OCI-LY1 (cell line): ENCODE data around the gene CD300LB.

Experiments used
- H2AFZ ChIP-seq: fragments of 200-600 bp; sonication (generic), shearing (Covaris generic); 2 replicates; pipeline ENCODE4 v1.6.0; 2014; ENCODE audit warnings: antibody characterized with exemption, mild to moderate bottlenecking, low read length
- H3F3A ChIP-seq: fragments of 200-600 bp; sonication (generic), shearing (Covaris generic); 2 replicates; pipeline ENCODE4 v1.6.0; 2014; ENCODE audit warnings: mild to moderate bottlenecking, antibody characterized with exemption, low read length, moderate library complexity; ENCODE audit not compliant: insufficient read depth
- H3K27ac ChIP-seq: fragments of 200-600 bp; sonication (generic); 2 replicates; pipeline ENCODE4 v1.5.1; 2014; ENCODE audit warnings: low read length, mixed run types, mild to moderate bottlenecking, low read depth; ENCODE audit not compliant: poor library complexity, severe bottlenecking
- H3K27me3 ChIP-seq: fragments of 200-600 bp; sonication (generic); 2 replicates; pipeline ENCODE4 v1.6.0; 2014; ENCODE audit warnings: antibody characterized with exemption, mild to moderate bottlenecking, low read length, moderate library complexity; ENCODE audit not compliant: insufficient read depth
- H3K36me3 ChIP-seq: fragments of 200-600 bp; sonication (generic); 2 replicates; pipeline ENCODE4 v1.6.1; 2014; ENCODE audit warnings: mild to moderate bottlenecking, antibody characterized with exemption, low read length, moderate library complexity, mixed read lengths; ENCODE audit not compliant: insufficient read depth
- H3K4me1 ChIP-seq: fragments of 200-600 bp; sonication (generic); 2 replicates; pipeline ENCODE4 v1.5.1; 2014; ENCODE audit warnings: mild to moderate bottlenecking, low read length, moderate library complexity; ENCODE audit not compliant: insufficient read depth, severe bottlenecking
- H3K4me2 ChIP-seq: fragments of 200-600 bp; sonication (generic), shearing (Covaris generic); 2 replicates; pipeline ENCODE4 v1.6.1; 2014; ENCODE audit warnings: low read length
- H3K4me3 ChIP-seq: fragments of 200-600 bp; sonication (generic); 2 replicates; pipeline ENCODE4 v1.5.1; 2014; ENCODE audit warnings: low read length, low read depth, mild to moderate bottlenecking, mixed read lengths; ENCODE audit not compliant: poor library complexity, severe bottlenecking
- H3K79me2 ChIP-seq: fragments of 200-600 bp; shearing (Covaris generic); 2 replicates; pipeline ENCODE4 v1.6.1; 2016; ENCODE audit warnings: mixed run types, low read length, mixed read lengths; ENCODE audit not compliant: insufficient read depth
- H3K9ac ChIP-seq: fragments of 200-600 bp; sonication (generic), shearing (Covaris generic); 2 replicates; pipeline ENCODE4 v1.6.1; 2014; ENCODE audit warnings: mild to moderate bottlenecking, low read length, mixed read lengths
- H3K9me2 ChIP-seq: fragments of 200-600 bp; sonication (generic), shearing (Covaris generic); 2 replicates; pipeline ENCODE4 v1.6.1; 2014; ENCODE audit warnings: low read depth, mild to moderate bottlenecking, low read length, mixed read lengths
- H3K9me3 ChIP-seq: fragments of 200-600 bp; shearing (Covaris generic); 2 replicates; pipeline ENCODE4 v1.6.1; 2014; ENCODE audit warnings: low read length, mixed read lengths
- H4K20me1 ChIP-seq: fragments of 200-600 bp; sonication (generic), shearing (Covaris generic); 2 replicates; pipeline ENCODE4 v1.6.0; 2016; ENCODE audit warnings: mild to moderate bottlenecking, low read length; ENCODE audit not compliant: insufficient read depth
- CTCF ChIP-seq: fragments of 200-600 bp; sonication (generic), shearing (Covaris generic); IDR thresholded peaks from 2 replicates; pipeline ENCODE4 v1.5.1; 2017; ENCODE audit warnings: mild to moderate bottlenecking, antibody characterized with exemption, low read length, moderate library complexity, mixed read lengths
- EZH2 ChIP-seq: fragments of 200-600 bp; sonication (generic), shearing (Covaris generic); IDR thresholded peaks from 2 replicates; pipeline ENCODE4 v1.8.0; 2017; ENCODE audit warnings: borderline replicate concordance, mixed run types, mild to moderate bottlenecking, antibody characterized with exemption, low read length, moderate library complexity, mixed read lengths

The CD300LB gene

GRCh38 chr17:74514632-74515334 is 16.5 kb downstream of the CD300LB start:
- Histone ChIP-seq H3K9me3 (no peaks in the 10 kb centered on the region), H4K20me1 (no peaks in the 10 kb centered on the region), H2AFZ (no peak overlapping the region), H3F3A (peaks cover 9% of the 10 kb centered on the region; the same call in 1 of the 2 replicates), H3K4me1 (no peaks in the 10 kb centered on the region), H3K27me3 (no peaks in the 10 kb centered on the region), H3K9ac (no peak overlapping the region), H3K4me2 (no peak overlapping the region), H3K36me3 (no peaks in the 10 kb centered on the region), H3K79me2 (no peaks in the 10 kb centered on the region), H3K4me3 (no peak overlapping the region), H3K9me2 (no peaks in the 10 kb centered on the region), H3K27ac (no peak overlapping the region)
- no peak for TF ChIP-seq EZH2
- no peak for TF ChIP-seq CTCF

DNA sequence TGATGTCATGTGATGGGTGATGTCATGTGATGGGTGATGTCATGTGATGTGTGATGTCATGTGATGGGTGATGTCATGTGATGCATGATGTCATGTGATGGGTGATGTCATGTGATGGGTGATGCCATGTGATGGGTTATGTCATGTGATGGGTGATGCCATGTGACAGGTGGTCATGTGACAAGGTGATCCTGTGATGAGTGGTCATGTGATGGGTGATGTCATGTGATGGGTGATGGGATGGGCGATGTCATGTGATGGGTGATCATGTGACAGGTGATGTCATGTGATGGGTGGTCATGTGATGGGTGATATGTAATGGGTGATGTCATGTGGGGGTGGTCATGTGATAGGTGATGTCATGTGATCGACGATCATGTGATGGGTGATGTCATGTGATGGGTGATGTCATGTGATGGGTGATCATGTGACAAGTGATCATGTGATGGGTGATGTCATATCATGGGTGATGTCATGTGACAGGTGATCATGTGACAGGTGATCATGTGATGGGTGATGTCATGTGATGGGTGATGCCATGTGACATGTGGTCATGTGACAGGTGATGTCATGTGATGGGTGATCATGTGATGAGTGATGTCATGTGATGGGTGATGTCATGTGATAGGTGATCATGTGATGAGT is 17.2 kb downstream of the CD300LB start:
- H3K4me2 ChIP-seq = no peak overlapping the region
- no peaks in the 10 kb centered on the region for H3K36me3 ChIP-seq
- H3K27me3 ChIP-seq = no peaks in the 10 kb centered on the region
- no peak for TF ChIP-seq CTCF
- TF ChIP-seq EZH2 = no peak
- H3K4me1 ChIP-seq = no peaks in the 10 kb centered on the region
- H3K79me2 ChIP-seq = no peaks in the 10 kb centered on the region
- no peaks in the 10 kb centered on the region for H3K9me3 ChIP-seq
- no peaks in the 10 kb centered on the region for H4K20me1 ChIP-seq
- H3K9ac ChIP-seq = no peak overlapping the region
- H3K9me2 ChIP-seq = no peaks in the 10 kb centered on the region
- H3K4me3 ChIP-seq = no peak overlapping the region
- no peak overlapping the region for H2AFZ ChIP-seq
- H3K27ac ChIP-seq = no peak overlapping the region
- peaks cover 9% of the 10 kb centered on the region; the same call in 1 of the 2 replicates for H3F3A ChIP-seq

GRCh38 chr17:74512624-74513091 is 18.6 kb downstream of the CD300LB start:
- no peaks in the 10 kb centered on the region for H3K36me3 ChIP-seq
- no peaks in the 10 kb centered on the region for H4K20me1 ChIP-seq
- no peak overlapping the region for H3K4me3 ChIP-seq
- no peak for TF ChIP-seq EZH2
- TF ChIP-seq CTCF = no peak
- no peaks in the 10 kb centered on the region for H3K4me1 ChIP-seq
- no peaks in the 10 kb centered on the region for H3K27me3 ChIP-seq
- peaks cover 9% of the 10 kb centered on the region; the same call in 1 of the 2 replicates for H3F3A ChIP-seq
- H2AFZ ChIP-seq = no peak overlapping the region
- H3K27ac ChIP-seq = no peak overlapping the region
- no peaks in the 10 kb centered on the region for H3K9me2 ChIP-seq
- H3K4me2 ChIP-seq = no peak overlapping the region
- H3K9me3 ChIP-seq = no peaks in the 10 kb centered on the region
- no peak overlapping the region for H3K9ac ChIP-seq
- H3K79me2 ChIP-seq = no peaks in the 10 kb centered on the region
